ENCODE results near the gene PRKACB. TPM values are rescaled to one million over a fixed set of nuclear protein-coding genes. Genes with fewer than 3 reads are reported as not detected.

The PRKACB gene
- total and polyA plus RNA-seq, 8 donors = 22.4 to 54.9 (median 45.3) TPM

DNA sequence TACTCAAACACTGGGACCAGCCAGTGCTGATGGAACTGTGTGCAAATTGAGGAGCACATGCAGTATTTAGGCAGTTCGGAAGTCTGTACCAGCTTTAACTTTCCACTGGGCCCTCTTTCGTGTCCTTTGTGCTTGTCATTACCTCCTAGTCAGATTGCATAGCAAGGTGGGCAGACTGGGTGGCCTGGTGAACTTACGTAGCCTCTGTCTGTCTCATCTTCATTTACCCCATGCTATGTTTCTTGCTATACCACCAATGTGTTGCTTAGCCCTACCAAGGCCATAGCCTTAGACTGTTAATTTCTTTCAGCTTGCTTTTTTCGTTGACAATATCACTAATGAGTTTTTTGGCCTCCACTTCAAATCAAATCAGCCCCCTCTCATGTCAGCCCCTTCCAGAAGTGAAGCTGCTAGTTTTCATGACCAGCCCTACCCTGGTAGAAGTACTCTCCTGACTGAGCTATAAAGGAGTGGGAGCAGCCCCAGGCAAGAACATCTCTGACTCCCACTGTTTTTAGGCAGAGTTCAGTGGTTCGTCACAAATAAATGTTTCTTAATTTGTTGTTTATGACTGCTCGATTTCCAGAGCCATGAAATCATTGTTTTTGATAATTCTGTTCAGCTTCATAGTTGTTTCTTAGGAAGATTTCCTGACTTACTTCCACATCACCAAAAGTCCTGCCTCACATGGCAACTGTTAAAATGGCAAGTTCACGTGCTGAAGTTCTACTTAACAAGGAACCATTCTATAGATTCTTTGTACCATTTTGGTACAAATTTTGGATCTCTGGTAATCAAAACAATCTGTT is 19.3 kb downstream of the PRKACB start:
- Histone ChIP-seq H3K4me1 (no peaks in the 10 kb centered on the region), H3K4me3 (no peak overlapping the region), H3K27ac (no peak overlapping the region), H3K9me3 (no peaks in the 10 kb centered on the region), H3K27me3 (no peaks in the 10 kb centered on the region), H3K36me3 (no peaks in the 10 kb centered on the region)
- intact Hi-C loops (cut with DNase I) = no loop called here
- ATAC-seq (no peak), DNase-seq (no peak)
- TF ChIP-seq, protein P1, sequence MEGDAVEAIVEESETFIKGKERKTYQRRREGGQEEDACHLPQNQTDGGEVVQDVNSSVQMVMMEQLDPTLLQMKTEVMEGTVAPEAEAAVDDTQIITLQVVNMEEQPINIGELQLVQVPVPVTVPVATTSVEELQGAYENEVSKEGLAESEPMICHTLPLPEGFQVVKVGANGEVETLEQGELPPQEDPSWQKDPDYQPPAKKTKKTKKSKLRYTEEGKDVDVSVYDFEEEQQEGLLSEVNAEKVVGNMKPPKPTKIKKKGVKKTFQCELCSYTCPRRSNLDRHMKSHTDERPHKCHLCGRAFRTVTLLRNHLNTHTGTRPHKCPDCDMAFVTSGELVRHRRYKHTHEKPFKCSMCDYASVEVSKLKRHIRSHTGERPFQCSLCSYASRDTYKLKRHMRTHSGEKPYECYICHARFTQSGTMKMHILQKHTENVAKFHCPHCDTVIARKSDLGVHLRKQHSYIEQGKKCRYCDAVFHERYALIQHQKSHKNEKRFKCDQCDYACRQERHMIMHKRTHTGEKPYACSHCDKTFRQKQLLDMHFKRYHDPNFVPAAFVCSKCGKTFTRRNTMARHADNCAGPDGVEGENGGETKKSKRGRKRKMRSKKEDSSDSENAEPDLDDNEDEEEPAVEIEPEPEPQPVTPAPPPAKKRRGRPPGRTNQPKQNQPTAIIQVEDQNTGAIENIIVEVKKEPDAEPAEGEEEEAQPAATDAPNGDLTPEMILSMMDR (IDR thresholded peaks at IDR 0.05) = no peak

- Histone ChIP-seq H3K9me3 (no peaks in the 10 kb centered on the region), H3K4me3 (no peak overlapping the region), H3K27me3 (no peaks in the 10 kb centered on the region), H3K27ac (no peak overlapping the region), H3K36me3 (no peaks in the 10 kb centered on the region), H3K4me1 (no peaks in the 10 kb centered on the region)
- TF ChIP-seq, protein P1 (IDR thresholded peaks at IDR 0.05) = no peak
- DNase-seq = no peak
- no peak for ATAC-seq
- intact Hi-C loops (cut with DNase I) = no loop called here
Measured at GRCh38 chr1:84164161-84164560, 20.1 kb downstream of the PRKACB start.

GRCh38 chr1:84164567-84165021 is 20.5 kb downstream of the PRKACB start:
- H3K27me3 ChIP-seq = no peaks in the 10 kb centered on the region
- TF ChIP-seq, protein P1 (IDR thresholded peaks at IDR 0.05) = no peak
- no peaks in the 10 kb centered on the region for H3K4me1 ChIP-seq
- intact Hi-C loops (cut with DNase I) = no loop called here
- ATAC-seq = no peak
- no peak for DNase-seq
- no peaks in the 10 kb centered on the region for H3K9me3 ChIP-seq
- no peak overlapping the region for H3K4me3 ChIP-seq
- H3K27ac ChIP-seq = no peak overlapping the region
- no peaks in the 10 kb centered on the region for H3K36me3 ChIP-seq

- Histone ChIP-seq H3K27me3 (no peaks in the 10 kb centered on the region), H3K27ac (no peak overlapping the region), H3K4me1 (no peaks in the 10 kb centered on the region), H3K9me3 (no peaks in the 10 kb centered on the region), H3K36me3 (no peaks in the 10 kb centered on the region), H3K4me3 (no peak overlapping the region)
- intact Hi-C loops (cut with DNase I) = no loop called here
- TF ChIP-seq, protein P1 (IDR thresholded peaks at IDR 0.05) = no peak
- no peak for ATAC-seq
- DNase-seq = no peak
Measured at GRCh38 chr1:84165601-84166000, 21.5 kb downstream of the PRKACB start.

DNA sequence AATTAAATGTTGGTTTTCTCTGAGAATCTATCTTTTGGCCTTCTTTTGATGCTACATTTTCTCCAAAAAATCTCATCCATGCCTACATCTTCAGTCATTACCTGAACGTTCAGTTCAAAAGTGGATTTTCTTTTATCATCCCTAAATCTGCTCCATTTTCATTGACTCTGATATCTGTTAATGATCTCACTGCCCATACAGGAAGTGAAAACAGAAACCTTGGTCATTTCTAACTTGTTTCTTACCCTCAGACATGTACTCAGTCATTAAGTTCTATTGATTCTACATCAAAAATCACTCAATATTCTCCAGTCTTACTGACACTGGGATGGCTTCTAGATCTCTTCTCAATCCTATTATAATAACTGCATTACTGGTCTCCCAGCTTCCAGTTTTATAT is 22.7 kb downstream of the PRKACB start:
- TF ChIP-seq, protein P1 (IDR thresholded peaks at IDR 0.05) = no peak

More for the DNA sequence above, 22.7 kb downstream of the PRKACB start:
- H3K4me3 ChIP-seq = no peak overlapping the region
- intact Hi-C loops (cut with DNase I) = no loop called here
- no peaks in the 10 kb centered on the region for H3K36me3 ChIP-seq
- DNase-seq (no peak), ATAC-seq (no peak)
- H3K27me3 ChIP-seq = no peaks in the 10 kb centered on the region
- H3K9me3 ChIP-seq = no peaks in the 10 kb centered on the region
- H3K27ac ChIP-seq = no peak overlapping the region
- no peaks in the 10 kb centered on the region for H3K4me1 ChIP-seq

Measured in left lung (tissue), 10 donors.